Stimulated activated CD4-positive, alpha-beta T cell treated with anti-CD3 and anti-CD28 coated beads, Interleukin-1b, Interleukin-23, amount 100 ng/mL, for 4 hours (primary cell): Measurements from ENCODE around the gene CAMP.
A peak's percentile ranks its signal among the peaks of the same experiment; 100 is the strongest.

Experiments used
- DNase-seq, 2 donors: peaks; one replicate each; pipeline ENCODE4 v3.0.0-alpha.2; 2020; ENCODE audit warnings: low read depth in 2 of 2

The CAMP gene

DNA sequence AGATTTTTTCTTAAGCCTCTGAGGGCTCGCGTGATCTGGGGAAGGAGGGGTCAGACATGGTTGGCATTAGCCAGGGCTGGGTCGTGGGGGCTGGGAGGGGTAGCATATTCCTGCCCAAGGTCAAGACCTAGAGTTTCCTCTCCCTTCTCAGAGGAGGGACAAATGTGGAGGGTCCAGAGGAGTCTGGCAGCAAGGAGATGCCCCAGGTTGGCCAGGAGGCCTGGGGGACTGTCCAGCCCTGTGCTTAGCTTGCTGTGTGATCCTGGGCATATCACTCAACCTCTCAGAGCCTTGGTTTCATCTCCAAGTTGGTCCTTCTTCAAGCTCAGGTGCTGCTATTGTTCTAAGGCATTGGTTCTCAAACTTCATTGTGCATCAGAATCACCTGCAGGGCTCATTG, 9.1 kb upstream of the CAMP start:
- DNase-seq, result no peak

DNA sequence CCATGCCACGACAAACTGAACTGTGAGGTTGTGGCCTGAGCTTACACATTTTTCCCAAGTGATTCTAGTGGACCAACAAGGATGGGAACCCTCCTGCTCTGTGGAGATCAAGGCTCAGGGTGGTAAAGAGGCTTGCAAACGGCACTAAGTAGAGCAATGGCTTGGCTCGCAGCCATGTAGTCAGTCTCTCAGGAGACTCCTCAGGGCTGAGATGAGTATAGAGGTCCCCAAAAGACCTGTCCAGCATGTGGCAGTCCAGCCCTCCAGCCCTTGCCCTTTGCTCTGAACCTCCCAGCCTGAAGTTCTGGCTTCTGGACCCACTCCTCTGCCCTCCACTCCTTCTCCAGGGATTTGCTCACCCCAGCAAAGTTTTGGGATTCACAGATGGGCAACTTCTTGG, 8.3 kb upstream of the CAMP start:
- no peak for DNase-seq

DNA sequence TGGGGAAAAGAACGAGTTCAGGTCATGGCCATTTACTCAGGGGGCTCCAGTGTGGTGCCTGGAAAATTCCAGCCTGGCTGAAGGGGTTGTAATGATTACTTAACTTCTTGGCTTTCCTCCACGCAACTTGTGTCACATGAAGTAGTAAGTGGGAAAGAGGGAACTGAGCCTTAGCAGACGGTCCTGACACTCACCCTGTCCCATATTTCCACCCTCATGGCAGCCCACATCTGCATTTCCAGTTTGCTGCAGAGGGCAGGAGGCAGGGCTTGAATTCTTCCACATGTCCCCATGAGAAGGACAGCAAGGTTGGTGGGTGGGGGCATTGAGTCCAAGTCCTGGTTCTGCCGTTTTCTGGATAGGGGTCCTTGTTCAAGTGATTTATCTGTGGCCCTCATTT, 7.8 kb upstream of the CAMP start:
- no peak for DNase-seq

DNA sequence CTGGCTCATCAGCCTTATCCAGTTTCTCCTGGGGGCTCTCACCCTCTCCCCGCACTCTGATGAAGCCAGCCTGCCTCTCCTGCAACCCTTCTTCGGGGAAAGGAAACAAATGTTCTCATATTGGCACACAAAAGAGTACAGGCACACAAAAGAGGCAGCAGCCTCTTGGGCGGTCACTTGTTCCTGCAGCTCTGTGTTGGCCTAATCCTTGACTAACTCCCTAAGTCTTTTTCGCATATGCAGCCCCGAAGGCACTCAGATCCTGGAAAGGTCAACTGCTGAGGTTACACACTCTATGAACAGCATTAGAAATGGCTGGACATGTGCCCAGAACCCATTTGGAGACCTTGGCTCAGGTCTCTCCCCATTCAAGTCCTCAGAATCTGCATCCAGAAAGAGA, 7.4 kb upstream of the CAMP start:
- no peak for DNase-seq

DNA sequence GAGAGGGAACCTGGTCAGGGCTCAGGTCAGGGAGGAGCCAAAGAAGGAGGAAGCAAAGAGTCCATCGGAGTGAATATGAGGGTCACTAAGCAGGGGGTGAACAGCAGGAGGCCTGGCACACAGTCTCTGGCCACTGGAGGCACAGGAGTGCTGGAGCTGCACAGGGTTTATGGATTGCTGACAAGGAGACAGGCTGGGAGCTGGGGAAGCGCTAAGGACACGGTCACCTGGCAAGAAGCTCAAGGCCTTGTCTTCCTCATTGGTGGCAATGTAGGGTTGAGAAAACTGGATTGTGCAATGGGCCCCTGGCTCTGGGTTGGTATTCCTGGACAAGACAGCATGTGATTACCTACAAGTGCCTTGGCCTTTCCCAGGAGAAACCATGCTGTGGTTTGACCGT, 5.8 kb upstream of the CAMP start:
- no peak for DNase-seq

DNA sequence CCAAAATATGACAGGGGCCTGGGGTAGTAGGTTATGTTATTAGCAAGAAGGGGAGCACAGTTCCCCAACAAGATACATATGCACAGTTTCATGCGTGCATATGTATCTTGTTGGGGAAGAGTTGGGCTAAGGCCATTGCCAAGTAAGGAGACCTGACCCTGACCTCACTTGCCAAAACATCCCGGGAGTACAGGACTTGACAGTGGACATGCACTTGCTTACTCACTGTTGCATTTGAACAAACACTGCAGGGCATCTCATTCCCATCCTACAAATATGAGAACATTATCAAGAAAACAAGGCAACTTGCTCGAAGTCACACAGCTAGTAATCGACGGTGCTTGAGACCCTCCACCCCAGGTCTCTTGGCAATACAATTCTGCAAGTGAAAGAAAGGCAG, 4.8 kb upstream of the CAMP start:
- no peak for DNase-seq

DNA sequence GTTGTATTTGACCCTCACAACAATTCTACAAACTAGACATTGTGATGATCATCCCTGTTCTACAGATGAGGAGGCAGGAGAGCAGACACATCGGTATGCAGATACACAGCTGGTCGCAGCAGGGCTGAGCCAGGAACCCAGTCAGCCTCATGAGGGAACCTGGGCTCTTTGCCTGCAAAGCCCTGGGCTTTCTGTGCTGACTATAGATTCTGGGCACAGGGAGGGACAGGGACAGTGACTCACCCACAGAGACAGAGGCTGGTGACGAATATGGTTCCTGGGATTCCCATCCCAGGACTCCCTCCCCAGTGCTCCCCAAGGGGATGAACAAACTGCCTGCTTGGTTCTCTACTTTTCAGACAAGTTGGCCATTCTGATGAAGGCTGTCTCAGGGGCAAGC, 3.8 kb upstream of the CAMP start:
- no peak for DNase-seq

DNA sequence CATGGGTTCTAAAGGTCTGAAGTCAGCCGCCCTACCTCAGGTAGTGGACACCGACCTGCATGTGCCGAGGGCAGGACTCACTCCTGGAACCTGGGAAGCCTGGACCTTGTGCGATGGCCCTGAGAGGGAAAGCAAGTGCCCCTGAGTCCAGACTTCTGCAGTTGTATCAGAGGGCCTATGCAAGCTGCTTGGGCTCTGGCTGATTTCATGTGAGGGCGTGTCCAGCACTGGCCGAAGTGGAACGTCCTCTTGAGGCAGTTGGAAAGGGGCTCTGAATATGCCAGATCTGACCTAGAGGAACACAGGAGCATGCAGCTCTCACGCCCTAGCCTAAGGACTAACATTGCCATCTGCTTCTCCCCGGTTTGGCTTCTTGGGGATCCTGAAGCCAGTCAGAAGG, 2.5 kb upstream of the CAMP start:
- no peak for DNase-seq

DNA sequence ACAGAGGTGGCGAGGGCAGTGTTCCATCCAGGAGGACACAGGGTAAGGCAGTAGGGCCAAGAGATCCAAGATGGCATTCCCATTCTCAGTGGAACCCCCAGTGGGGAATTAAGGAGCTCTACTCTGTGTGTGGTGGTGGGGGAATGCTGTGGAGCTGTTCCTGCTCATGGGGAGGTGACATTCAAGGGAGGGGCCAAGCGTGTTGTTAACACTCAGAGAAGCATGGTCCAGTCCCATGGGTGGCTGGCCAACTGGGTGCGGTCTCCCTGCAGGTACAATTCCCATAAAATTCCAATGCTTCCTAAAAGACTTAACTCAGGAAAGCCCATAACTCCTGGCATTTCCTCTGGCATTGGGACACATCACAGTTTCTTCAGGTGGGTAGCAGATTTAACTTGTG, 2.3 kb downstream of the CAMP start:
- DNase-seq, result no peak

DNA sequence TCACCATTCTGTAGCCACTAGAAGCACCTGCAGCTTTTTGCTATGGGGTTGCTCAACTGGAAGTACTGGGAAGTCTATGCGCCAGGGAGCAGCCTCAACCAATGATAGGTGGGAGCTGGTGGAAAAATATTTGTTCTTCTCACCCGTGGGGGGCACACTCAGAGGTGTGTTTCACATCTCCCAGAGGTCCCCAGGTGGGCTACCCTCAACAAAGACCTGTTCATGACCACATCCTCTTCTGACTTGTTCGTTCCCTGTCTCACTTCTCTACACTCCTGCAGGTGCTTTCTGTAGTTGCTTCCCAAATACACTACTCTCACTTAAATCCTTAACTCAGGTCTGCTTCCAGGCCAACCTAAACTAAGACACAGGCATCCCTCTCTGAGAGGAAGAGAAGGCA, 3.6 kb downstream of the CAMP start:
- no peak for DNase-seq

DNA sequence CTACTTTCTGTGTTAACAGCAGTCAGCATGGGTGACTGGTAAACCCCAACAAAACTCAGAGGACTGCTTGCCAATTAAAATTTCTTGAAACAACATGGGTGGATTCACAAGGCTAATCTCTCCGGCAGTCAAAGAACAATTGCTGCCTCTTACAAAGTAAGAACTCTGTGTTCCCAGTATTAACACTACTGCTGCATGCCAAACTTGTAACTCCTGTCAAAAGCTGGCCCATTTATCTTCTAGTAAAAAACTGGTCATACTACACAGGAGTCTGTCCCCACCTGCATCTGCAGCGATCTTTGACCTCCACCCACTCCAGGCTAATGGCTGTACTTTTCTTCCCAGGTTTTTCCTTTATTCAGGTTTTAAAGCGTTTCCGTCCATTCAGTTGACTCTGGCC, 8.9 kb downstream of the CAMP start:
- DNase-seq, result no peak

DNA sequence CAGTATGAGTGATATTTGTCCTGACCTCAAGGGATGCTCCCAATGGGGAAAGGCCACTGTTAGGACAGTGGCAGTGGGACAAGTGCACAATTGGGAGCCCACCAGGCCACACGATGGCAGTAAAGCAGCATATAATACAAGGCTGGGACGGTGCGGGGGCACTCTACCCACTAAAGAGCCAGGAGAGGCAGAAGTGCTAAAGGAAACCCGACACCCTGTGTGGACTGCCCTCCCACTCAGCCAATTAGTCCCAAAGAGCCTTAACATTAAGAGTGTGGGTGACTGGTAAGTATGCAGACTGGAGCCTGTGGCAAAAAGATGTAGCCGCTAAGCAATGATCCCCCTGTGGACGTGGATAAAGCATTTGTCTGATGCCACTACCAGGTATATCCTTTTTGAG, 9.4 kb downstream of the CAMP start:
- DNase-seq, result peak; percentile 46 to 49

DNA sequence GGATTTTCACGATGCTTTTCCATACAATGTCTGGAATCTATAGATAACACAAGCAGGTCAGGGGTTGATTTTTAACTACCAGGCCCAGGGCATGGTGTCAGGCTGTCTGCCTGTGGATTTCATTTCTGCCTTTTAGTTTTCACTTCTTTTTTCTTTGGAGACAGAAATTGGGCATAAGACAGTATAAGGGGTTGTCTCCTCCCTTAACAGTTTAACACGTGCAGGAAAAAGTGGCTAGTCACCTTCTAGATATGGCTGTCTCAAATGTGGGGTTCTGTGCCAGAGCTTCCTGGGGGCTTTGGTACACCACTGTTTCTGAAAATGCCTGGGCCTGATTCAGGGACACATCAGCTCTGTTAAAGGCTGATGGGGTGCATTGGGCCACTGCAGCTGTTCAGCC, 10.2 kb downstream of the CAMP start:
- no peak for DNase-seq

DNA sequence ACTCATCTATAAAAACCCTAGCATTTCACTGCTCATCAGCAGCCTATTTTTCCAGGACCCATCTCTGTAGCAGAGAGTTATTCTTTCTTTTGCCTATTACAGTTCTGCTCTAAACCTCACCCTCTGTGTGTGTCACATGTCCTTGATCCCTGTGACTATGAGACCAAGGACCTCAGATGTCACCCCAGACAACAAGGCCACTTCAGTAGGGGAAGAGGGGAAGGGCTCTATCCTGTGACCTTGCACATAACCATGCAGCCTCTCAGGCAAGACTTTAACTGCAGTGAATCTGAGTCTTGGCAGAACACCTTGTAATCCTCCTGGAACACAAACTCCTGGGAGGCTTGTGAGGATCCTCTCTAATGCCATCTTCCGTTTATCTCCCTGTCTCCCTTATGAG, 13.2 kb downstream of the CAMP start:
- no peak for DNase-seq

DNA sequence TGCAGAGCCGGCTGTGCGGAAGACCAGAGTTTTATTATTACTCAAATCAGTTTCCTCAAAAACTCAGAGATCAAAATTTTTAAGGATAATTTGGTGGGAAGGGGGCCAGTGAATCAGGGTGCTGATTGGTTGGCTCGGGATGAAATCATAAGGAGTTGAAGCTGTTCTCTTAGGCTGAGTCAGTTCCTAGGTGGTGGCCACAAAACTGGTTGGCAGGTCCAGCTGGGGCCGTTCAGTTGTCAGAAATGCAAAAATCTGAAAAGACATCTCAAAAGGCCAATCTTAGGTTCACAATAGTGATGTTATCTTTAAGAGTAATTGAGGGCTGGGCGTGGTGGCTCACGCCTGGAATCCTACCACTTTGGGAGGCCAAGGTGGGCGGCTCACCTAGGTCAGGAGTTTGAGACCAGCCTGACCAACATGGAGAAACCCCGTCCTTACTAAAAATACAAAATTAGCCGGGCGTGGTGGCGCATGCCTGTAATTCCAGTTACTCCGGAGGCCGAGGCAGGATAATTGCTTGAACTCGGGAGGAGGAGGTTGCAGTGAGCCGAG, 15.3 kb downstream of the CAMP start:
- no peak for DNase-seq

DNA sequence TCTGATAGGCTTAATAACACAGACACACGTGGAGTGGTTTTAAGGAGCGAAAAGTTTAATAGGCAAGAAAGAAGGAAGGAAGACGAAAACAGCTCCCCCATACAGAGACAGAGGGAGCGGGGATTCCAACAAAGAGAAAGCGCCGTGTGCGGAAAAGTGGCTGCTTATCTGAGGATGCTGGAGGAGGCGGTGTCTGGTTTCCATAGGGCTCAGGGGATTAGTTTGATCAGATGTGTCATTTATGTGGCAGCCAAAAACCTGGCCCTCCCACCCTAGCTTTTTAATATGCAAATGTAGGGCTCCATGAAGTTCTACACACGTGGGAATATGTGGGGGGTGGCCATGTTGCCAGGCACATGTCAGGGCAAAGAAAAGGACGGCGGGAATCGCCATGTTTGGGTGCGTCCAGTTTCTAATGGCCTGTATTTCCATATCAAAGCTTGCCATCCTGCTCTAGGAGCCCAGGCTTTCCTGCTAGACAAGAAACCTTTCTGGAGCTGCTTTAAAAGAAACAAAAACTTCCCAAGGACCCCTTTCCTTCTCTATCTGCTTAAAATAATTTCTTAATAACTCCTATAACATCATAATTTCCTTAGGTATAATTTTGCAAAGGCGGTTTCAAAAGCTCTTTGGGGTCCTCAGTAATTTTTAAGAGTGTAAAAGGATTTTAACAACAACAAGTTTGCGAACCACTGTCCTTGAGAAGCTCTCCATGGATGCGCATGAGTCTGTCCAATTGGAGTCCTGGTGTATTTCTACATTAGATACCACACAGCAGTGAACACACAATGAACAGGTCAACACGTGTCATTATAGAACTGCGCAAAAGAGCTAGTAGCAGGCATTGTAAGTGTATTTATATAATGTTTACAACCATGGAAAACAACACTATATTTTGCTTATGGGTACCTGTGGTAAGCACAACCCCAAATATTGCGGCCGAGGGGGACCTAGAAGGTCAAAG, 17.0 kb downstream of the CAMP start:
- DNase-seq, result no peak

DNA sequence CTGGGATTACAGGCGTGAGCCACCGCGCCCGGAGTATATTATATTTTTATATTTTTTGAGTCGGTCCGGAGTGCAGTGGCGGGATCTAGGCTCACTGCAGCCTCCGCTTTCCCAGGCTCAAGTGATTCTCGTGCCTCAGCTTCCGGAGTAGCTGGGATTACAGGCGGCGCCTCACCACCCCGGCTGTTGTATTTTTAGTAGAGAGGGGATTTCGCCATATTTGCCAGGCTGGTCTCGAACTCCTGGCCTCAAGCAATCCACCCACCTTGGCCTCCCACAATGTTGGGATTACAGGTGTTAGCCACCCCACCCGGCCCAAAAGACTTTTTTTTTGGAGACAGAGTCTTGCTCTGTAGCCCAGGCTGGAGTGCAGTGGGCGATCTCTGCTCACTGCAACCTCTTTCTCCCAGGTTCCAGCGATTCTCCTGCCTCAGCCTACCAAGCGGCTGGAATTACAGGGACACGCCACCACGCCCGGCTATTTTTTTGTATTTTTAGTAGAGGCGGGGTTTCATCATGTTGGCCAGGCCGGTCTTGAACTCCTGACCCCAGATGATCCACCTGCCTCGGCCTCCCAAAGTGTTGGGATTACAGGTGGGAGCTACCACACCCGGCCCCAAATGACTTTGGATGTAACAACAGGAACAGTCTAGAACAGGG, 18.6 kb downstream of the CAMP start:
- no peak for DNase-seq

DNA sequence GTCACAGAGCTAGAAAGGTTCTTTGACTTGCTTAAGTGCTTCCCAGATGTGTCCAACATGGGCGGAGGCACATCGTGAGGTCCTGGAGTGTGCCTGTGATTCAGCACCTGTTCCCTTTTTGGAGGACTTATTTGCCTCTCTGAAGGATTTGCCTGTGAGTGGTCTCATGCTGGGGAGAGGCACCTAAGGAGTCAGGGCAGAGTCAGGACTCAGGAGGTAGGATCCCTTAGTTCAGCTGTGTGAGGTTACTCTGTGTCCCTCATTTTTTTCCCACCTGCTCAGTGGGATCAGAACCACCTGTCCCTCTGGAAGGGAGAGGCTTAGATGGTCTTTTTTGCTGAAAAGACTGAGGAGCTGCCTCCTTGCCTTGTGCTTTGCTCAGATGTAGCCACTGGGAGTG, 20.6 kb downstream of the CAMP start:
- DNase-seq, result no peak

DNA sequence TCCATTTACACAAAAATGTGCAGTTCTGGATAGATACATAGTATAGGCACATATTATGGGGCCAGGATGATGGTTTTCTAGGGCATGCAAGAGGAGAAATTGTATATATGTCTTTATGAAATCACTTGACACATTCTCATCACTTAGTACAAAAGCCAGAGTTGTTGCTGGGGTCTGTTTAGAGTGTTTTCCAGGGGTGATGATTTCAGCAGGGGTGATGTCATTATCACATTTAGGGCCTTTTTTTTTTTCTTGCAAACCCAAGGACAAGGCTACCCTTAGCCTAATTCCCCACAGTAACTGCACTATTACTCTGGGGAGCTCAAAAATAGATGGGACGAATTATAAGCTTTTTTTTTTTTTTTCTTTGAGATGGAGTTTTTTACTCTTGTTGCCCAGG, 21.2 kb downstream of the CAMP start:
- no peak for DNase-seq

DNA sequence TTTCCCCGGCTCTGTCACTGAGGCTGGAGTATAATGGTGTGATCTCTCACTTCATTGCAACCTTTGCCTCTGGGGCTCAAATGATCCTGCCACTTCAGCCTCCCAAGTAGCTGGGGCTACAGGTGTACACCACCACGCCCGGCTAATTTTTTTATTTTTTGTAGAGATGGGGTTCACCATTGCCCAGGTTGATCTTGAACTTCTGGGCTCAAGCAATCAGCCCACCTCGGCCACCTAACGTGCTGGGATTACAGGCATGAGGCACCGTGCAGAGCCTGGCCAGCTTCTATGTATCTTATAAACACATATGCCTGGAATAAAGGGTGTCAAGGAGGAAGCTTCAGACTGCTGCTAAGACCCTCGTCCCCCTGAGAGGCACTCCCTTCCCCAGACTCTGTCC, 21.8 kb downstream of the CAMP start:
- no peak for DNase-seq

DNA sequence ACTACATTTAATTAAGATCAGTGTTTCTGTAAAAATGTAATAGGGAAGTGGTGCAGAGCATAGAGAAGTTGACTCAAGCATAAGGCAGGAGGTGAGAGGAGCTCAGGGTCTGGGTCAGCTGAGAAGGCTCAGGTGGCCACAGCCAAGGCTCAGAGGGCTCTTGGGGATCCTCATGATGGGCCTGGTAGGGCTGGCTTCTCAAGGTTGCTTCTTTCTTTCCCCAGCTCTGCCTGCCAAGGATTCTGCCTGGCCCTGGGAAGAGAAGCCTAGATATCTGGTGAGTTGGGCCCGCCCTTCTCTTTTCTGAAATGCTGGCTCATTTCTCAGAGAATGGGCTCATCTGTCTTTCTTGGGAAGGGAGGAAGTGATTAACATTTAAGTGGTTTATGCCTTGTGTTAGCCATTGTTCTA, 24.1 kb downstream of the CAMP start:
- no peak for DNase-seq

DNA sequence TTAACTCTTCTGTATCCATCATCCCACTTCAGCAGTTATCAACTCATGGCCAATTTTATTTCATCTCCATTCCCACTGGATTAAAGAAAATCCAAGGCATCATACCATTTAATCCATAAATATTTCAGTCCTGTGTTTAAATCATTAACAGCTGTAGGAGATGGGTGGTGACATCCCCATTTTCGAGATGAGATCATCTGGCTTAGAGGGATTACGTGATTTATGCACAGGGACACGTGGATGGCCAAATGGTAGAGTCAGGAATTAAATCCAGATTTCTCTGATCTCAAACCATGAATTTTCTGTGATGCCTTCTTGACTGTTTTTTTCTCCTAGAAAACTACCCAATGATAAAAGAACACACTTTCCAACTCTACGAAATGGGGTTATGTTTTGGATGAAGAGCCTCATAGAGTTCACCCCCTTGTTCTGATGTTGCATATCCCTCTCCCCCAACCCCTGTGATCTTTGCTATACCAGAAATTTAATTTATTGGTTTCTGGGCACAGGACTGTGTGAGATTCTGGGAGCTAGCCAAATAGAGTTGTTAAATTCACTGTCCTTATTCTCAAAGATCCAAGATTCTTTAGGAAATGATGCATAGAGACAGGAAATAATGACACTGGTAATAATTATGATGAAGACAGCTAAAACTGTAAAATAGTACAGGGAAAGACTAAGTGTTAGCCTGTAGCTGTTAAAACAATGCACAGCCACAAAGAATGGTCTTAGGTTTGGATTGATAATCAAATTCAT, 25.0 kb downstream of the CAMP start:
- DNase-seq, result no peak
